ENCODE measurements around the gene FARP1.
A peak's percentile ranks its signal among the peaks of the same experiment; 100 is the strongest.

Gene FARP1

GRCh38 chr13:98450539-98451111 is 307.7 kb downstream of the FARP1 start:
- no peak for DNase-seq

DNA sequence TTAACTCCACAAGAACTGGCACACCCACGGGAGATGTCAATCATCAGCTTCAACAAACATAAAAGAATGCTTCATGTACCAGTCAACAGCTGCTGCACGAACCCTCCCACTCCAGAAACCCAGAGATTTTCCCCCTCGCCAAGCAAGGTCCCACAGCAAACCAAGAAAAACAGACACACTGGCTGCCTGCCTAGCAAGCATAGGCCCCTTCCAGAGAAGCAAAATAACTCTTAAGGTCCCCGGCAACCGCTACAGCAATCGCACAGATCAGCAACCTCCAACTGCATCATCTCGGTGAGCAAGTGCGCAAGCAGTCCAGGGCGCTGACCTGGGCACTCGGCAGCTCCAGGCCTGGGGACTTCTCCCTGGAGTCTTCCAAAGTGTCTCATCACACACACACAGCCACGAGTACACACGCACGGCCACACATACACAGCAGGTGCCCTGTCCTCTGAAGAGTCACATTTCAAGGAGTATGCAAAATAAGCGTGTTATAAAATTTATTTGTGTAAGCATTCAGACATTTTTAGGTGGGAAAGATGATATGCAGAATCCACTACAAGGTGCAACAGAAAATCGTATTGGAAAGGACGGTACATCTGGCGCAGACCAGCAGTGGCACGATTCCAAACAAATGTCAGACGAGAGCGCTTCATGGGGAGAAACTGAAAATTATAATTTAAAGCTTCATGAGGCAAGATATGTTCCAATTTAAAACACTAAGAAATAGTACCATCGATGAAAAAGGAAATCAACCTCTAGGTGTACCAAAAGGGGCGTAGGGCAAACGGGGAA is 309.0 kb downstream of the FARP1 start:
- no peak for DNase-seq

GRCh38 chr13:98452851-98453843 is 310.3 kb downstream of the FARP1 start:
- DNase-seq, result no peak

DNA sequence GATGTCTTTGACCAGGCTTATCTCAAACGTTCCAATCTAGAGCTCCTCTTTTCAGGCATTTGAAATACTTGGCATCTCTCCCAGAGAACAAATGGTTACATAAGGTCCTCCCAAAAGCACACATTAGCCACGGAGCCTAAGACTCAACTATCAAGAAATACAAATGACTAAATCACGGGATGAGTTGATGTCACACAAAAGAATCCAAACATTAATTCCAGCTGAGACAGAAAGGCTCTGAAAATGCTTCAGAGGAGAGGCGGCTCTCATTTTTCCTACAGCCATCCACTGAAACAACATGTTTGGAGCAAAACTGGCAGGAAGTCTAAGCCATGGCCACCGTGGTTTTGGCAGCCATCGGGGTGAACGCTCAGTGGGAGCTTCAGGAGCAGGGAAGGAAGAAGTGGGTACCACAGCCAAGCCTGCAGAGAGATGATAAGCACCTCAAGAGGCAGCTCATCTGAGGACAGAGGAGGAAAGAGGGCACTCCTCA is 311.5 kb downstream of the FARP1 start:
- no peak for DNase-seq

DNA sequence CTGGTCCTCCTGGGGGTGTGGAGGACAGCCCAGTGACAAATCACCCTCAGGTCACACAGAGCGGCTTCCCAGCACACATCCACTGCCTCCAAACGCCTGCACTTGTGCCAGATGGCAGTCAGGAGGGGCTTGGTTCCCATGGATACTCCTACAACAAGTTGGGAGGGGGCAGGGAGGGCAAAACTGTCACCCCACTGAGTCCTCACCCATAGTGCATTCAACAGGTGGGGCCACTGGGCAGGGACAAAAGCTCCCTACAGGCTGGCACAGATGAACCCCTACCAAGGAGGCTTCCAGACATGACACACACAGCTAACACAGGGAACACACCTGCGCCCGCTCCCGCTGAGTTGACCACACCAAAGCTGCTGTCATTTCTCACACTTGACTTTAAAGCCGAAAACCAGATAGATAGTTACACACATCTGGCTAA is 313.5 kb downstream of the FARP1 start:
- no peak for DNase-seq

DNA sequence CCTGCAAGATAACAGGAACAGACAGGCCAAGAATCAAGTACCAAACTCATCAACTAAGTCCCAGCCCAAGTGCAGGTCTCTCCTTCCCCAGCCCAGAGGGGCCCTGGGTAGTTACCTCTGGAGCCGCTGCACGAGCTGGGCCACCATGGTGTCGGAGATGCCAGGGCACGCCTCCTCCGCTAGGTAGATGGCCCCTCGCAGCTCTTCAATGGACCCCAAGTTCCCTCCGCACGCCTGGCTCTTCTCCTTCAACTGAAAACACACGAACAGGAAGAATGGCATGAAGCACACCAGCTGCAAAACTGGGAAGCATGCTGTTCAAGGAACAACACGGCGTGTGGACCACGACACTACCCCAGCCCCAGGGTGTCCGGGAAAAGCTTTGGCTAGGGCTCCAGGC is 314.2 kb downstream of the FARP1 start:
- DNase-seq, result no peak

DNA sequence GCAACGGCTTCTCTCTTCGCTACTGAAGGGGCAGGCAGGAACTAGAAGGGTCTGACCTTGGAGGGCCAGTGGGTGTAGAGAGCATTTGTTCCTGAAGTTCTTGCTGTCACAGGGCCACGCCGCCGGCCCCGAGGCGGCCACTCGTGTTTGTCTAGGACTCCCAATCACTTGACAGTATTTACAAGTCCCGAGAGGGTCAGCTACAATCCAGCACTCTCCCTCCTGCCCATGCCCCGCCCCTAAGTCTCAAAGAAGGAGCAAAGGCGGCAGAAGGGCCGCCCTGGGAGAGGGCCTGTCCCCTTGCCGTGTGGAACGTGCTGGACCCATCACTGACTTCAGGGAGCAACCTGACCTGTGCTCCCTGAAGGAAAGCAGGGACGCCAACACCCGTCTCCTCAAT is 315.5 kb downstream of the FARP1 start:
- DNase-seq, result no peak

GRCh38 chr13:98459171-98459681 is 316.3 kb downstream of the FARP1 start:
- DNase-seq, result no peak

DNA sequence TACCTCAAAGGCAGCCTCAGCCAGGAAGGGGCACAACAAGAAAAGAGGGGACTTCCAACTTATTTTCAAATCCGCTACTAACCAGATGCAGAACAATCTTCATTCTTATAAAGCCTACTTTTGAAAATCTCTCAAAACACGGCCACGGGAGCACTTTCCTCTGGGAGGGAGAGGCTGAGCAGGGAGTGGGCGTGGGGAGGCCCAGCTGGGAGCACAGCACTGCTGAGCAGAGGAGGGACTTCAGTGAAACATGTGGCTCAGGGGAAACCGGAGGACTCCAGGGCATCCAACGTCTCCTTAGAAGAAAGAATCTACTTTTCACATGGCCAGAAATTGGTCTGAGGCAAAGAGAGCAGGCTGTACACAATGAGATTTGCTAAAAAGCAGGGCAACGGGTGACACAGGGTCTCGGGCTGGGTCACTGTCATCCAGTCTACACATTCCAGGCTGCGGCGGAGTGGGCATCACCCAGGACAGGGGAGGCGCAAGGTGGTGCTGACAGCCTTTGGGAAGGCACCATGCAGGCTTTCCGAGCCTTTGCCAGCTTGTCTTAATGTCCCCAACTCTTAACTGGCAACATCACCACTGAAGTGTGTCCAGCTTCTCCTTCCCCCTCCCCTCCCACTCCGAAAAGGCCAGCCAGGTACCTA is 317.0 kb downstream of the FARP1 start:
- no peak for DNase-seq

DNA sequence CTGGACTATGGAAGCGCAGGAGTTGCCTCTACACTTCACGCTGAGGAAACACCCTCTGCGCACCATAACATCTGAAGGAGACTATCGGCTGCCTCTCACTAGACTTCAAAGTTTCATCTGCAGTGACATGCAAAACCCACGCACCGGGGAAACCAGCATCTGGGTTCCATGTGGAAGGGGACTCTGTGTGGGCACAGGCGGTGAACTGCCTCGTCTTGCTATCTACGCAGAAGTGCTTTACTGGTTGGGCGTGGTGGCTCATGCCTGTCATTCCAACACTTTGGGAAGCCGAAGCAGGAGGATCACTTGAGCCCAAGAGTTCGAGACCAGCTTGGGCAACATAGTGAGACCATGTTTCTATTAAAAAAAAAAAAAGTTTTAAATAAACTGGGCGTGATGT is 317.6 kb downstream of the FARP1 start:
- no peak for DNase-seq

DNA sequence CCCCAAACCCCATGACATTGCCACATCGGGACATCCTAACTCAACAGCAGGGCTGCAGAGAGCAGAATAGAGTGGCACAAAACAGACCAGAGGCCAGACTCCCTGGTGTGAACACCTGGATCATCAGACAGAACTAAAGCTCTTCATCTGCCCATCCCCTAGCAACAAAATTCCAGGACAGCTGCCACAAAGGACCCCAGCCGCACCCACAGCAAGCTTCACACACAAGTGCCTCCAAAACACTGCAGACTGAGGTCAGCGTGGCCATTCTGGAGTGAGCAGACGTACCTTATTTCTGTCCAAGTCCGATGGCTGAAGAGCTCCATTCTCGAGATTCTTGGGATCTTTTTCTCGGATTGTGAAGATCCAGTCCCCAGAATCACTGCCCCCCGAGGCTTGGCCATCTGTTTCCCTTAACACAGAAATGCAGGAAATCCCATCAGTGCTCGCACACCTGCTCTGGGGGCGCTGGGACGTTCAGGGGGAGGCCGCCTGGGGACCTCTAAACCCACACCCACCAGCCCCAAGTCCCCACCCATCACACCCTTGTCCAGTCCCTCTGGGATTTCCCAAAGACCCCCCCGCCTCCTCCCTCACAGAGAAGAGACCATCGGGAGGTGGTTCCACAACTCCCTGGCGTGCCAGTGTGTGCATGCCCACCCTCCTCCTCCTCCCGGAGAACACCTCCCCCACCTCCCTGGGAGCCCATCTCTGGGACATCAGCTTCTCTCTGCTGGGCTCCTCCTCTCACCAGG is 318.8 kb downstream of the FARP1 start:
- no peak for DNase-seq

GRCh38 chr13:98462241-98462882 is 319.5 kb downstream of the FARP1 start:
- DNase-seq, result no peak

DNA sequence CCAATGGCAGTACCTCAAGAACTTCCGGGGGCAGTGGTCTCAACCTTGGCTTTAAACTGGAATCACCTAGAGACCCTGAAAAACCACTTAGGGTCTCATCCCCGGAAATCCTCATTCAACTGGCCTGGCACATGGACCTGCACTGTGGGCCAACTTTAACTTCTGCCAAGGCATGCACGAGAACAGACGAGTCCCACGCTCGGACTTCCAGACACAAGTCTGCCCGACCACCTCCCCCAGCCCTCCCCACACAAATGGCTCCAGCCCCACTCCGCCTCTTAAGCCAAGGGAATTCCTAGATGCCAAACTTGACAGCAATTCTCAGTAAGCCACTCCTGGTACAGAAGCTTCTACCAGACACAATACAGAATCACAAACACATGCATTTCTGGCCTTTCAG is 320.1 kb downstream of the FARP1 start:
- DNase-seq, result no peak

- DNase-seq, result peak; percentile 59 to 65
Measured at GRCh38 chr13:98466634-98467236, 323.8 kb downstream of the FARP1 start.

- DNase-seq, result no peak
Measured at GRCh38 chr13:98467263-98467985, 324.5 kb downstream of the FARP1 start.

GRCh38 chr13:98468361-98468760 is 325.5 kb downstream of the FARP1 start:
- no peak for DNase-seq

- DNase-seq, result no peak
Measured at GRCh38 chr13:98468929-98469328, 326.0 kb downstream of the FARP1 start.

DNA sequence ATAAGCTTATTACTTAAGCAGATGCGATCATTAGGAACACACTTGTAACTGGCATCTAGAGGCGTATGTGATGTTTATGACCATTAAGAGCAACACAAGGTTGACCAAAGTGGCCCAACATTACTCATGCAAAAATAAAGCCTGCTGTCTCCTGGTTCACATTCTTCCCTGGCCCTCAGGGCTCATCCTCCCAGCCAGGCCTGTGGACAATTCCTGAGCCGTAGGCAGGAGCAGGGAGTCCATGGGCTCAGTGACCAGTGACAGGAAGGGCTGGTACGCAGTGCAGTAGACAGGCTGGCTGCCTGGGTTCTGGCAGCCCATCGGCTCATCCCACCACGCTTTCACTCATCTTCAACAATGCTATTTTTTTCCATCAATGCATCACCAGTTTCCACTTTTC is 328.0 kb downstream of the FARP1 start:
- no peak for DNase-seq

DNA sequence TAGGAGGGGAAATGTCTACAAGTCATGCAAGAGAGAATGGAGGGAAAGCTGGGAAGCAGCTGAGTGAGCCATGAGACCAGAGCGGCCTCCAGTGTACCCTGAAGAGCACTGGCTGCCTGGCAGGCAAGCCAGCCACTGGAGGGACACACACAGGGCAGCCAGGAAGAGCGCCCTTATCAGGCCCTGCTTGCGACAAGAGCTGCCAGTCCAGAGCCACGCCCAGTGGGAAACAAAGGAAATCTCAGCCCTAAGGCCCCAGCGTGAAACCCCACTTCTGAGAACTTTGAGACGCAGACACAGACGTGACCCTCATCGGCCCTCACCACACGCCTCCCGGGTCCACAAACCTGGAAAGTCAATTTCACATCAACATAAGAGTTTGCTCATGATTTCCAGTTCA is 329.0 kb downstream of the FARP1 start:
- no peak for DNase-seq
